Measurements from ENCODE around the gene ZNF485.
A peak's percentile ranks its signal among the peaks of the same experiment; 100 is the strongest.

DNA sequence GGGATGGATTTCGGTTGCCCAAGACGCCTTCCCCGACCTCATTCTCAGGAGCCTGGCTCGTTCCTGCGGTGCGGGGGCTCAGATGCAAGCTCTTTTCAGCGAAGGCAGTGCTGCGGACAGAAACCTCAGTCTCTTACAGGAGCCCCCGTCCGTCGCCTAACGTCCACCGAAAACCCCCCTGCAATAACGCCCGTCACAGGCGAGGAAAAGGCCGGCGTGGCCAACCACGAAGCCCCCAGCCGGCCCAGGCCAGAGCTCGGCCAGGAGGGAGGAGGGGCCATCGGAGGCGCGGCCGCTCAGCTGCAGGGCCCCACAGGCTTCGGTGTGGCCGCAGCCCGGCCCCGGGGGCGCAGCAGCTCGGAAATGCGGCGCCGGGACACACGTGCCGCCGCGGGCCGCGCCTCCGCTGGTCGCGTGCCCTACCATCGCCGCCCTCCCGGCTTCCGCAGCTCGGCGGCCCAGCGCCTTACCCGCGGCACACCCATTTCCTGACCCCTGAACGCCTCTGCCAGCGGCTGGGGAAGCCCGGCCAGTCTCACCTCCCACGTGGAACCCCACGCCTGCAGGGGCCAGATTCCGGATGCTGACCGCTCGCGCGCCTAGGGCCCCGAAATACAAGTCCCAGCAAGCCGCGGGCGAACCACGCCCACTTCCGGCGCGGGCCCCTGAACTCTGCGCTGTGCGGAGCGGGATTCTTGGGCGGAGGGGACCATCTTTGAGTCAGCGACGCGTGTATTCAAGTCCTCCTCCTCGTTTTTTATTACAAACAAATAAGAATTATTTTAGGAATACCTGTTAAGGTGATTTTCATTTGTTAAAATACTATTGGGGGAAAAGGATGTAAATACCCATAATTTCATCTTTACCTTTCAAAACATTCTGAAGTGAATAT is 32.0 kb upstream of the ZNF485 start, which contains the start of gene ZNF239:
- no peak for TF ChIP-seq POLR2A (IDR thresholded peaks at IDR 0.05)
- TF ChIP-seq CTCF (IDR thresholded peaks at IDR 0.05): peak in 1 of 4 experiments; percentile 15

All from prostate gland (tissue), 2 donors.